H9 (cell line): ENCODE data around the gene PCSK1. TPM values are rescaled to one million over a fixed set of nuclear protein-coding genes. Genes with fewer than 3 reads are reported as not detected.

Source experiments
- DNase-seq: peaks from one replicate; pipeline ENCODE4 v3.0.0-alpha.2; 2017
- H2AFZ ChIP-seq: one replicate; pipeline ENCODE4 v1.6.1; 2013; ENCODE audit warnings: mild to moderate bottlenecking, low read length, control low read depth, moderate library complexity
- H2AK5ac ChIP-seq: 2 replicates; pipeline ENCODE4 v1.6.1; 2013; ENCODE audit warnings: low read length, control low read depth, mixed read lengths; ENCODE audit not compliant: insufficient read length
- H2BK120ac ChIP-seq: one replicate; pipeline ENCODE4 v1.6.1; 2013; ENCODE audit warnings: low read depth, mild to moderate bottlenecking, low read length, control low read depth, inconsistent platforms; ENCODE audit not compliant: poor library complexity, severe bottlenecking
- H2BK12ac ChIP-seq: 2 replicates; pipeline ENCODE4 v1.6.1; 2013; ENCODE audit warnings: low read length, control low read depth, mixed read lengths, low read depth; ENCODE audit not compliant: insufficient read length
- H2BK15ac ChIP-seq: 2 replicates; pipeline ENCODE4 v1.6.1; 2013; ENCODE audit warnings: low read depth, low read length, control low read depth
- H2BK20ac ChIP-seq: one replicate; pipeline ENCODE4 v1.6.1; 2013; ENCODE audit warnings: low read depth, mild to moderate bottlenecking, low read length, control low read depth, inconsistent platforms; ENCODE audit not compliant: poor library complexity, severe bottlenecking
- H2BK5ac ChIP-seq: 2 replicates; pipeline ENCODE4 v1.6.1; 2013; ENCODE audit warnings: low read length, control low read depth, mixed read lengths; ENCODE audit not compliant: insufficient read length
- H3K14ac ChIP-seq: 2 replicates; pipeline ENCODE4 v1.6.1; 2013; ENCODE audit warnings: low read length, control low read depth; ENCODE audit not compliant: insufficient read depth
- H3K18ac ChIP-seq: 2 replicates; pipeline ENCODE4 v1.6.1; 2013; ENCODE audit warnings: low read depth, mild to moderate bottlenecking, mixed read lengths, low read length, control low read depth; ENCODE audit not compliant: insufficient read length
- H3K23ac ChIP-seq: 2 replicates; pipeline ENCODE4 v1.6.1; 2013; ENCODE audit warnings: low read length, control low read depth, mixed read lengths, low read depth; ENCODE audit not compliant: insufficient read length
- H3K23me2 ChIP-seq: 2 replicates; pipeline ENCODE4 v1.6.1; 2013; ENCODE audit warnings: low read depth, mild to moderate bottlenecking, mixed read lengths, low read length, control low read depth; ENCODE audit not compliant: insufficient read length, poor library complexity, severe bottlenecking
- H3K27ac ChIP-seq: 2 replicates; pipeline ENCODE4 v1.5.1; 2013; ENCODE audit warnings: low read length, control low read depth, mixed read lengths, low read depth; ENCODE audit not compliant: insufficient read length
- H3K27me3 ChIP-seq: 2 replicates; pipeline ENCODE4 v1.6.1; 2013; ENCODE audit warnings: low read length, control low read depth, inconsistent platforms; ENCODE audit not compliant: insufficient read depth
- H3K4ac ChIP-seq: 2 replicates; pipeline ENCODE4 v1.6.1; 2013; ENCODE audit warnings: low read depth, mild to moderate bottlenecking, control low read depth, inconsistent platforms, low read length, moderate library complexity
- H3K4me1 ChIP-seq: 2 replicates; pipeline ENCODE4 v1.6.1; 2013; ENCODE audit warnings: low read length, control low read depth, inconsistent platforms; ENCODE audit not compliant: insufficient read depth
- H3K4me2 ChIP-seq: 2 replicates; pipeline ENCODE4 v1.6.1; 2013; ENCODE audit warnings: low read length, control low read depth, mixed read lengths; ENCODE audit not compliant: insufficient read length, insufficient read depth
- H3K56ac ChIP-seq: 2 replicates; pipeline ENCODE4 v1.6.1; 2013; ENCODE audit warnings: low read depth, mild to moderate bottlenecking, mixed read lengths, low read length, control low read depth; ENCODE audit not compliant: insufficient read length
- H3K79me1 ChIP-seq: 2 replicates; pipeline ENCODE4 v1.6.1; 2013; ENCODE audit warnings: low read depth, mild to moderate bottlenecking, moderate library complexity, low read length, control low read depth, inconsistent platforms; ENCODE audit not compliant: insufficient read depth, poor library complexity, severe bottlenecking
- H3K79me2 ChIP-seq: 2 replicates; pipeline ENCODE4 v1.6.1; 2013; ENCODE audit warnings: low read length, control low read depth, inconsistent platforms; ENCODE audit not compliant: insufficient read depth
- H3K9ac ChIP-seq: 2 replicates; pipeline ENCODE4 v1.6.1; 2013; ENCODE audit warnings: low read length, control low read depth, mixed read lengths; ENCODE audit not compliant: insufficient read length; ENCODE audit errors: extremely low read depth
- H3K9me3 ChIP-seq: one replicate; pipeline ENCODE4 v1.6.1; 2013; ENCODE audit warnings: low read depth, low read length, inconsistent platforms; ENCODE audit not compliant: control insufficient read depth
- H3T11ph ChIP-seq: one replicate; pipeline ENCODE4 v1.6.1; 2013; ENCODE audit warnings: mild to moderate bottlenecking, low read length, control low read depth, inconsistent platforms
- H4K20me1 ChIP-seq: one replicate; pipeline ENCODE4 v1.6.1; 2013; ENCODE audit not compliant: control insufficient read depth, insufficient read length, insufficient read depth
- H4K5ac ChIP-seq: 2 replicates; pipeline ENCODE4 v1.6.1; 2013; ENCODE audit warnings: low read depth, mild to moderate bottlenecking, mixed read lengths, low read length, control low read depth; ENCODE audit not compliant: insufficient read length
- H4K8ac ChIP-seq: replicated peaks from 2 replicates; pipeline ENCODE4 v1.6.1; 2013; ENCODE audit warnings: low read length, control low read depth, mixed read lengths, low read depth; ENCODE audit not compliant: insufficient read length
- H4K91ac ChIP-seq: 2 replicates; pipeline ENCODE4 v1.6.1; 2013; ENCODE audit warnings: low read depth, mild to moderate bottlenecking, moderate library complexity, mixed read lengths, low read length, control low read depth; ENCODE audit not compliant: insufficient read length
- H3K27ac Mint-ChIP-seq, 3 experiments: 2 replicates in 2 of 3; 3 replicates in 1 of 3; pipeline ENCODE4 v1.8.0; 2020 to 2021; ENCODE audit warnings: mixed read lengths in 3 of 3, mild to moderate bottlenecking in 1 of 3, moderate library complexity in 1 of 3
- H3K27me3 Mint-ChIP-seq: 2 replicates; pipeline ENCODE4 v1.8.0; 2021; ENCODE audit warnings: low read depth, mild to moderate bottlenecking, moderate library complexity, mixed read lengths
- H3K36me3 Mint-ChIP-seq, 3 experiments: 2 replicates in 2 of 3; 3 replicates in 1 of 3; pipeline ENCODE4 v1.8.0; 2020 to 2021; ENCODE audit warnings: low read depth in 3 of 3, mixed read lengths in 3 of 3; ENCODE audit not compliant: insufficient read depth in 1 of 3
- H3K4me1 Mint-ChIP-seq, 2 experiments: 2 replicates each; pipeline ENCODE4 v1.8.0; 2020; ENCODE audit warnings: mixed read lengths in 2 of 2
- H3K4me3 Mint-ChIP-seq, 2 experiments: 2 replicates in 1 of 2; 3 replicates in 1 of 2; pipeline ENCODE4 v1.8.0; 2020 to 2021; ENCODE audit warnings: mild to moderate bottlenecking in 2 of 2, mixed read lengths in 2 of 2, moderate library complexity in 1 of 2
- H3K9me3 Mint-ChIP-seq, 2 experiments: 2 replicates in 1 of 2; 3 replicates in 1 of 2; pipeline ENCODE4 v1.8.0; 2020; ENCODE audit warnings: mild to moderate bottlenecking in 2 of 2, mixed read lengths in 2 of 2, moderate library complexity in 1 of 2
- CTCF ChIP-seq: fragments of 200-600 bp; sonication (generic); conservative IDR thresholded peaks from 3 replicates; pipeline ENCODE4 v1.8.0; 2021; ENCODE audit warnings: antibody characterized with exemption, mild to moderate bottlenecking
- WGBS: extraction: QIAGEN DNeasy Blood & Tissue Kit; methylation state at CpG from one replicate; pipeline ENCODE4 v1.1.7; 2013; ENCODE audit warnings: missing lambda C conversion rate, low lambda C conversion rate, mixed read lengths; ENCODE audit not compliant: insufficient read length; ENCODE audit errors: extremely low coverage; 5-methylcytosine and 5-hydroxymethylcytosine counted together
- total RNA-seq: library from RNA; stranded (reverse); gene quantifications from 2 replicates; pipeline ENCODE4 v1.2.1, GENCODE V29; 2021

Gene PCSK1
- total RNA-seq, 1 experiment from 2014 or later = 2.9 TPM

DNA sequence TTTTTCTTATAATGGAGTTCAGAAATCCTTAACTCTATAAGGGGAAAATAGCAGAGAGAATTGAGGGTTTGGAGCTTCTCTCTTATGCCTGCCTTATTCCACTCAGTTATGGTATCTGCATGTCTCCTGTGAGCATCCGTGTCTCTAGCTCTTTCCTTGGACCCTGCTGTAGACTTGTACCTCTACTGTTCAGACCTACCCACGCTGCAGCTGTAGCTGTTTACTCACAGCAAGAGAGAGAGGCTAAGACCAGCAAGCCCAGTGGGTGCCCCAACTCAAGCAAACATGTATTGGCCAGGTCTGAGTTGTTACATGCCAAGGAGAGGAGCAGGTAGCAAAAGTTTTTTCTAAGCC, 7.1 kb upstream of the PCSK1 start:
- Histone ChIP-seq H2BK5ac (no peak overlapping the region), H3K56ac (no peak overlapping the region), H3K23me2 (no peaks in the 10 kb centered on the region), H4K20me1 (no peaks in the 10 kb centered on the region), H3K27me3 (no peaks in the 10 kb centered on the region; the same call in 1 of the 2 replicates), H3K4ac (no peak overlapping the region), H2BK120ac (no peak overlapping the region), H2BK12ac (no peak overlapping the region), H2AK5ac (no peak overlapping the region), H3T11ph (no peak overlapping the region), H2AFZ (no peak overlapping the region), H3K14ac (no peak overlapping the region), H4K5ac (no peak overlapping the region), H2BK15ac (no peak overlapping the region), H4K91ac (no peak overlapping the region), H3K23ac (no peak overlapping the region), H3K18ac (no peak overlapping the region), H3K4me2 (no peak overlapping the region), H3K9me3 (no peaks in the 10 kb centered on the region), H3K79me1 (no peaks in the 10 kb centered on the region), H3K79me2 (no peaks in the 10 kb centered on the region), H4K8ac (no peak overlapping the region), H3K9ac (no peak overlapping the region), H3K27ac (no peak overlapping the region), H3K4me1 (no peaks in the 10 kb centered on the region), H2BK20ac (no peak overlapping the region)
- Mint-ChIP-seq H3K4me1 (peaks cover 18 to 21% of the 10 kb centered on the region in 2 experiments), H3K27ac (no peak overlapping the region), H3K36me3 (no peaks in the 10 kb centered on the region), H3K27me3 (peaks cover 25% of the 10 kb centered on the region), H3K9me3 (no peaks in the 10 kb centered on the region), H3K4me3 (no peak overlapping the region)
- WGBS = no CpG with 5 or more reads among the region's 2 CpGs
- DNase-seq = no peak
- TF ChIP-seq CTCF = no peak
